Left lung (tissue), 10 donors: ENCODE data around the gene EIF3A. TPM values are rescaled to one million over a fixed set of nuclear protein-coding genes. Genes with fewer than 3 reads are reported as not detected.

Experiments
- ATAC-seq: fragments of 200-7000 bp; cut with Tn5 transposase; one replicate; pipeline ENCODE4 v1.9.1; 2020; ENCODE audit warnings: moderate library complexity
- DNase-seq, 4 donors: peaks; one replicate each; pipeline ENCODE4 v3.0.0-alpha.2; 2013 to 2020
- H3K27ac ChIP-seq, 2 donors: fragments of 200-600 bp; sonication (generic) in 1 of 2; one replicate each; pipeline versions ENCODE4 v1.5.0 to v1.8.0; 2020 to 2021
- H3K27me3 ChIP-seq, 2 donors: fragments of 200-600 bp; sonication (generic) in 1 of 2; one replicate each; pipeline versions ENCODE4 v1.5.0 to v1.8.0; 2020 to 2021
- H3K36me3 ChIP-seq, 2 donors: fragments of 200-600 bp; sonication (generic) in 1 of 2; one replicate each; pipeline versions ENCODE4 v1.5.0 to v1.8.0; 2020 to 2021
- H3K4me1 ChIP-seq, 2 donors: fragments of 200-600 bp; one replicate each; pipeline ENCODE4 v1.8.0; 2021
- H3K4me3 ChIP-seq, 2 donors: fragments of 200-600 bp; sonication (generic) in 1 of 2; one replicate each; pipeline versions ENCODE4 v1.5.0 to v1.8.0; 2020 to 2021; ENCODE audit warnings: mild to moderate bottlenecking in 1 of 2
- H3K9me3 ChIP-seq, 2 donors: fragments of 200-600 bp; sonication (generic) in 1 of 2; one replicate each; pipeline versions ENCODE4 v1.5.0 to v1.8.0; 2020 to 2021
- intact Hi-C, 2 donors: fragments of 100-400 bp; cut with DNase I; formaldehyde crosslinking; loops; one replicate each; pipeline versions ENCODE4 v1.11.2 to v1.14.2; 2022
- polyA plus RNA-seq, 6 donors: library from polyadenylated mRNA; unstranded; fragments of 120-200 nt; gene quantifications; one replicate each; pipeline ENCODE4 v1.2.1, GENCODE V29; 2013; ENCODE audit not compliant: insufficient read length in 6 of 6
- total RNA-seq, 2 donors: library from RNA; stranded (reverse); fragmentation: NEBNext Ultra II Directional; extraction: Animal tissue kit (Norgen Biotek cat#: 25700); gene quantifications; one replicate each; pipeline ENCODE4 v1.2.1, GENCODE V29; 2021
- TF ChIP-seq, protein P1 (sequence below), 2 donors: fragments of 200-600 bp; sonication (generic) in 1 of 2; IDR thresholded peaks; one replicate each; pipeline versions ENCODE4 v1.5.0 to v1.8.0; 2021; ENCODE audit warnings: antibody characterized with exemption in 2 of 2
- donor health status: DM: no; HTN: yes; CAD: no.
- donor health status: DM: no; HTN: no; CAD: no.

EIF3A gene
- total and polyA plus RNA-seq, 8 donors, result 89.1 to 172 (median 154) TPM

DNA sequence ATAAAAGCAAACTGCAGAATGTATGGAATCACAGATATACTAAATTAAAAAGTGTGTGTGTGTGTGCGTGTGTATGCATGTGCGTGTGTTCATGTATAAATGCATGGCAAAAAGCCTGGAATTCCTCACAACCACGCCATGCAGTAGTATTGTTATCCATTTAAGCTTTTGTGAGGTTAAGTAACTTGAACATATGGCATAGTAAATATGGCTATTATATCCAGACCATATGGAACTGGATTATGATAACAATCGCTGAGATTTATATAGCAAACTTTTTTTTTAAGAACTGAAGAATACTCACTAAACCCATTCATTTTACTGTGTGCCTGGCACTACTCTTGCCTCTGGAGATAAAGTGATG, 73.4 kb downstream of the EIF3A start:
- H3K4me3 ChIP-seq, result no peak overlapping the region
- ATAC-seq (no peak), DNase-seq (no peak)
- intact Hi-C loops, result no loop called here
- H3K27me3 ChIP-seq, result no peaks in the 10 kb centered on the region
- no peaks in the 10 kb centered on the region for H3K36me3 ChIP-seq
- TF ChIP-seq, protein P1, sequence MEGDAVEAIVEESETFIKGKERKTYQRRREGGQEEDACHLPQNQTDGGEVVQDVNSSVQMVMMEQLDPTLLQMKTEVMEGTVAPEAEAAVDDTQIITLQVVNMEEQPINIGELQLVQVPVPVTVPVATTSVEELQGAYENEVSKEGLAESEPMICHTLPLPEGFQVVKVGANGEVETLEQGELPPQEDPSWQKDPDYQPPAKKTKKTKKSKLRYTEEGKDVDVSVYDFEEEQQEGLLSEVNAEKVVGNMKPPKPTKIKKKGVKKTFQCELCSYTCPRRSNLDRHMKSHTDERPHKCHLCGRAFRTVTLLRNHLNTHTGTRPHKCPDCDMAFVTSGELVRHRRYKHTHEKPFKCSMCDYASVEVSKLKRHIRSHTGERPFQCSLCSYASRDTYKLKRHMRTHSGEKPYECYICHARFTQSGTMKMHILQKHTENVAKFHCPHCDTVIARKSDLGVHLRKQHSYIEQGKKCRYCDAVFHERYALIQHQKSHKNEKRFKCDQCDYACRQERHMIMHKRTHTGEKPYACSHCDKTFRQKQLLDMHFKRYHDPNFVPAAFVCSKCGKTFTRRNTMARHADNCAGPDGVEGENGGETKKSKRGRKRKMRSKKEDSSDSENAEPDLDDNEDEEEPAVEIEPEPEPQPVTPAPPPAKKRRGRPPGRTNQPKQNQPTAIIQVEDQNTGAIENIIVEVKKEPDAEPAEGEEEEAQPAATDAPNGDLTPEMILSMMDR (IDR thresholded peaks at IDR 0.05), result no peak
- H3K4me1 ChIP-seq, result peaks cover 0 to 5% of the 10 kb centered on the region in 2 donors
- H3K27ac ChIP-seq, result no peak overlapping the region
- no peaks in the 10 kb centered on the region for H3K9me3 ChIP-seq

DNA sequence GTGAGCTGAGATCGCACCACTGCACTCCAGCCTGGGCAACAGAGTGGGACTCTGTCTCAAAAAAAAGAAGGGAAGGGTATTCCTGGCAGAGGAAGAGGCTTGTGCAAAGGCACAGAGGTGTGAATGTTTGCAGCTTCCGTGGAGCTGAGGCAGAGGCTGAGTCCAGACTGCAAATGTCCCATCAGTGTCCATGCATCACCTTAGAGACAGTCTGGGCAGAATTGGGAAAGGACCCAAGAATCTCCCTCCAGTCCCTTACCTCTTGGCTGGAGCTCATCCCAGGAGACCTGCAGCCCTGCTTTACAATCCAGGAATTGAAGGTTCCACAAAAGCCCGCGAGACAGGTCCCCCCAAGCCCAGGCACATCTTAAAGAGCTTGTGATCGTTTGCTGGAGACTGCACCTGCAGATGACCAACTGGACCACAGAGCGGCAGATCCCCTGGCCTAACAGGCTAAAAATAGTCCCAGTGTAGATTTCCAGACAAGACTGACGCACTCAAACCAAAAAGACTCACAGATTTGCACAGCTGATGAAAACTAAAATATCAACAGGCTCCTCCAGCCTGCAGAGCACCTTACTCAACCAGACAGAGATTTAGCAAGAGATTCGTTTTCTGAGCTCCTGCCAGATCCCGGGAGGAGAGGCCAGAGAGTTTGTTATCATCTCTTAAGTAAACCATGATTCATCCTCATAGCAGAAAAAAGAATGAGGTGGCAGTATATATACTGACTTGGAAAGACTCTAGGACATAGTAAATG, 74.0 kb downstream of the EIF3A start:
- TF ChIP-seq, protein P1 (IDR thresholded peaks at IDR 0.05), result no peak
- Histone ChIP-seq H3K4me1 (peaks cover 0 to 5% of the 10 kb centered on the region in 2 donors), H3K4me3 (no peak overlapping the region), H3K27me3 (no peaks in the 10 kb centered on the region), H3K27ac (no peak overlapping the region), H3K9me3 (no peaks in the 10 kb centered on the region), H3K36me3 (no peaks in the 10 kb centered on the region)
- ATAC-seq (peak; percentile 83), DNase-seq (peak in 1 of 4 donors; percentile 54)
- intact Hi-C loops, result no loop called here

DNA sequence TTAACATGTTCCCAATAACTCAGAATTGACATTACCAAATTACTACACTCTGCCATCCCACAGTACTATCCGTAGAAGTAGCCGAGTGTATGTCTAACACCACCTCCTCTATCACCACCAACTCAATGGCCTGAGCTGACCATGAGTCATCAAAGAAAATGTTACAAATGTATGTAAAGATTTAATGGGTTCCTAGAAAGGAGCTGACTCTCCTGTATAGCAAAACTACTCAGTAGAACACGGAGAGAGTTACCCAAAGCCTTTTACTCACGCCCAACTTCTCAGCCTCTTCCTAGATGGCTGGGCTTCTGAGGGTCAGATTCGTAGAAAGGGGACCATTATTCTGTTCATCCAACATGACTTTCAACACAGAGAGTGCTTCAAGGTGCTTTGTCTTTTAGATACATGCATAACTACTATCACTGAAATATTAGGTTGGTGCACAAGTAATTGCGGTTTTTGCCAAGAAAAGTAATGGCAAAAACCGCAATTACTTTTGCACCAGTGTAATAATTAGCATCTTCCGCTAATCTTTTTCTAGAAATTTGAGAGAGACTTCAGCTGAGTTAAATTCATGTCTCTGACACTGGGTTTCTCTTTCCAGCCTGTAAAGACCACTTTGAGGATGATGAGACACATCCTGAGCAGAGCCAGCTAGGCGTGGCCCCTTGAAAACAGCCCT, 75.1 kb downstream of the EIF3A start:
- TF ChIP-seq, protein P1 (IDR thresholded peaks at IDR 0.05), result no peak
- no peak for ATAC-seq
- no peaks in the 10 kb centered on the region for H3K9me3 ChIP-seq
- no peaks in the 10 kb centered on the region for H3K36me3 ChIP-seq
- no peak overlapping the region for H3K4me3 ChIP-seq
- intact Hi-C loops, result no loop called here
- H3K27ac ChIP-seq, result no peak overlapping the region
- peaks cover 0 to 5% of the 10 kb centered on the region in 2 donors for H3K4me1 ChIP-seq
- no peak for DNase-seq
- no peaks in the 10 kb centered on the region for H3K27me3 ChIP-seq

DNA sequence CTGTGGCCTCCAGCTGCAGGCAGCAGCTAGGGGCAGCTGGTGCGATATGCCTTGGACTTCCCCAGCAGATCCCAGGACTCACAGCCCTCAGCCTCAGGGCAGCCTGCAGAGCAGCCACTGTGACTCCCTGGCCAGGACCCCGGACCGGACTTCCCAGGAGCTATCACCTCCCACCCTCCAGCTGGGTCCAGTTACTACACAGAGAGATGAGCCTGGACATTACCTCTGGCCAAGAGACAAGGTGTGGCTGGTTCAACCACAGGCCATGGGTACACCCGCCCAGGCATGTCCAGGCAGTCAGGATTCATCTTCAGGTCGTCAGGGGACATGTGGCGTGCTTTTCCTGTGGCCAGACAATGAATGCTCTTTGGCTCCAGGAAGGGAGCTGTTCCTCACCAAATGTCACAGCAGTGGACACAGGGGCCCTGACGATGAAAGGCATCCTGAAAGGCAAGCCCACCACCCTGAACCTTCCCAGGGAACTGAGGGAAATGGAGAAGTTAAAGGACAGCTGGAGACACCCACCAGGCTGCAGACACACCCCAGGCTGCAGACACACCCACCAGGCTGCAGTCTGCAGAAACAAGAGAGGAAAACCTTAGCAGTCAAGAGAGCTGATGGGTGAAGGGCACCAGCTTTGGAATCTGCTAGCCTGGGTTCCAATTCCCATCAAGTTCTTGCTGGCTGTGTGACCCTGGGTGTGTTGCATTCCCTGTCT, 76.9 kb downstream of the EIF3A start:
- ATAC-seq (no peak), DNase-seq (no peak)
- Histone ChIP-seq H3K9me3 (no peaks in the 10 kb centered on the region), H3K4me3 (no peak overlapping the region), H3K27ac (no peak overlapping the region), H3K27me3 (no peaks in the 10 kb centered on the region), H3K4me1 (peaks cover 0 to 5% of the 10 kb centered on the region in 2 donors), H3K36me3 (no peaks in the 10 kb centered on the region)
- intact Hi-C loops, result no loop called here
- TF ChIP-seq, protein P1 (IDR thresholded peaks at IDR 0.05), result no peak
